ENCODE data around the gene ZNF783. TPM values are rescaled to one million over a fixed set of nuclear protein-coding genes. Genes with fewer than 3 reads are reported as not detected.
"Not testable (repeated sequence)": the region's sequence is repeated elsewhere in the genome, so short reads cannot be mapped to it uniquely, and the experiment has no call there.

ZNF783 gene
- total RNA-seq, 2 donors from 2014 or later, result 5.5 to 8.9 TPM

- Histone ChIP-seq H3K9me3 (no peaks in the 10 kb centered on the region), H3K27me3 (no peaks in the 10 kb centered on the region), H3K4me1 (peaks cover 3% of the 10 kb centered on the region), H3K4me3 (no peak overlapping the region), H3K9ac (ENCODE audit: low read depth in 2 of 2, low read length in 2 of 2) (no peak overlapping the region), H3K27ac (no peak overlapping the region), H3K36me3 (no peaks in the 10 kb centered on the region)
- no peak for TF ChIP-seq CTCF (IDR thresholded peaks at IDR 0.05)
- DNase-seq, result no peak
- intact Hi-C loops (cut with DNase I), result no loop called here
Observed at GRCh38 chr7:149245744-149246143, 16.3 kb upstream of the ZNF783 start.

GRCh38 chr7:149248777-149249176 lies 13.2 kb upstream of the ZNF783 start:
- TF ChIP-seq CTCF (IDR thresholded peaks at IDR 0.05), result no peak
- H3K4me1 ChIP-seq, result no peaks in the 10 kb centered on the region

GRCh38 chr7:149250151-149250550 lies 11.8 kb upstream of the ZNF783 start:
- H3K9me3 ChIP-seq; H3K27me3 ChIP-seq; DNase-seq; H3K4me3 ChIP-seq; intact Hi-C loops (cut with DNase I); H3K27ac ChIP-seq; H3K4me1 ChIP-seq; H3K9ac ChIP-seq (ENCODE audit: low read depth in 2 of 2, low read length in 2 of 2): not testable (repeated sequence)
- H3K36me3 ChIP-seq, result peaks cover 13% of the 10 kb centered on the region

More at GRCh38 chr7:149248777-149249176, 13.2 kb upstream of the ZNF783 start:
- intact Hi-C loops (cut with DNase I), result no loop called here
- Histone ChIP-seq H3K27ac (no peak overlapping the region), H3K9me3 (no peaks in the 10 kb centered on the region), H3K4me3 (no peak overlapping the region), H3K36me3 (peaks cover 13% of the 10 kb centered on the region), H3K9ac (ENCODE audit: low read depth in 2 of 2, low read length in 2 of 2) (no peak overlapping the region), H3K27me3 (no peaks in the 10 kb centered on the region)
- DNase-seq, result no peak

GRCh38 chr7:149251518-149251917 lies 10.5 kb upstream of the ZNF783 start:
- peaks cover 13% of the 10 kb centered on the region for H3K36me3 ChIP-seq
- H3K27ac ChIP-seq; DNase-seq; H3K9ac ChIP-seq (ENCODE audit: low read depth in 2 of 2, low read length in 2 of 2); intact Hi-C loops (cut with DNase I); H3K9me3 ChIP-seq; H3K27me3 ChIP-seq; H3K4me1 ChIP-seq; H3K4me3 ChIP-seq: not testable (repeated sequence)

GRCh38 chr7:149252378-149252777 lies 9.6 kb upstream of the ZNF783 start:
- Histone ChIP-seq H3K36me3 (peaks cover 13% of the 10 kb centered on the region), H3K9ac (ENCODE audit: low read depth in 2 of 2, low read length in 2 of 2) (no peak overlapping the region), H3K4me1 (no peaks in the 10 kb centered on the region), H3K27me3 (no peaks in the 10 kb centered on the region), H3K4me3 (no peak overlapping the region), H3K9me3 (no peaks in the 10 kb centered on the region), H3K27ac (no peak overlapping the region)
- no peak for TF ChIP-seq CTCF (IDR thresholded peaks at IDR 0.05)
- DNase-seq, result no peak
- intact Hi-C loops (cut with DNase I), result no loop called here

GRCh38 chr7:149253665-149254064 lies 8.3 kb upstream of the ZNF783 start:
- DNase-seq, result no peak
- Histone ChIP-seq H3K27me3 (no peaks in the 10 kb centered on the region), H3K27ac (no peak overlapping the region), H3K4me1 (no peaks in the 10 kb centered on the region), H3K9me3 (no peaks in the 10 kb centered on the region), H3K4me3 (no peak overlapping the region), H3K9ac (ENCODE audit: low read depth in 2 of 2, low read length in 2 of 2) (no peak overlapping the region), H3K36me3 (peaks cover 13% of the 10 kb centered on the region)
- intact Hi-C loops (cut with DNase I), result no loop called here
- TF ChIP-seq CTCF (IDR thresholded peaks at IDR 0.05), result no peak

Measured in colonic mucosa (tissue), 4 donors.